Mesenchymal stem cell (in vitro differentiated cells and primary cell): ENCODE data around the gene AFF2.

Source experiments
- DNase-seq: peaks from one replicate; pipeline ENCODE4 v3.0.0-alpha.2; 2013
- H2AFZ ChIP-seq: one replicate; pipeline ENCODE4 v1.6.1; 2013; ENCODE audit warnings: low read depth, mild to moderate bottlenecking, control low read depth, inconsistent platforms, low read length, moderate library complexity
- H2AK5ac ChIP-seq: 2 replicates; pipeline ENCODE4 v1.6.1; 2013; ENCODE audit warnings: low read length, moderate library complexity, mild to moderate bottlenecking, inconsistent platforms; ENCODE audit not compliant: severe bottlenecking
- H2BK120ac ChIP-seq: one replicate; pipeline ENCODE4 v1.6.1; 2013; ENCODE audit warnings: low read depth, mild to moderate bottlenecking, inconsistent platforms, low read length, moderate library complexity
- H2BK12ac ChIP-seq, 2 experiments: one replicate each; pipeline ENCODE4 v1.6.1; 2013; ENCODE audit warnings: inconsistent platforms in 2 of 2, low read length in 2 of 2, mild to moderate bottlenecking in 2 of 2, moderate library complexity in 2 of 2, control low read depth in 1 of 2
- H2BK15ac ChIP-seq: one replicate; pipeline ENCODE4 v1.6.1; 2013; ENCODE audit warnings: mild to moderate bottlenecking, low read depth, inconsistent platforms; ENCODE audit not compliant: poor library complexity, severe bottlenecking
- H2BK5ac ChIP-seq: 2 replicates; pipeline ENCODE4 v1.6.1; 2013; ENCODE audit warnings: low read depth, mild to moderate bottlenecking, low read length, control low read depth, inconsistent platforms; ENCODE audit not compliant: poor library complexity, severe bottlenecking
- H3K14ac ChIP-seq, 2 experiments: one replicate each; pipeline ENCODE4 v1.6.1; 2013; ENCODE audit warnings: inconsistent platforms in 2 of 2, low read length in 2 of 2, control low read depth in 1 of 2, mild to moderate bottlenecking in 1 of 2, moderate library complexity in 1 of 2
- H3K18ac ChIP-seq, 2 experiments: one replicate each; pipeline ENCODE4 v1.6.1; 2013; ENCODE audit warnings: inconsistent platforms in 2 of 2, low read length in 2 of 2, control low read depth in 1 of 2, low read depth in 1 of 2, mild to moderate bottlenecking in 1 of 2
- H3K23ac ChIP-seq, 2 experiments: one replicate each; pipeline ENCODE4 v1.6.1; 2013; ENCODE audit warnings: inconsistent platforms in 2 of 2, low read length in 2 of 2, mild to moderate bottlenecking in 2 of 2, moderate library complexity in 2 of 2, control low read depth in 1 of 2
- H3K27ac ChIP-seq: 2 replicates; pipeline ENCODE4 v1.5.1; 2013; ENCODE audit warnings: mild to moderate bottlenecking, moderate library complexity, low read length, control low read depth, inconsistent platforms; ENCODE audit not compliant: poor library complexity, severe bottlenecking
- H3K27me3 ChIP-seq, 2 experiments: 2 replicates each; pipeline versions ENCODE4 v1.6.1 to v1.7.0; 2013; ENCODE audit warnings: low read length in 2 of 2, mild to moderate bottlenecking in 2 of 2, moderate library complexity in 2 of 2, control low read depth in 1 of 2, inconsistent platforms in 1 of 2; ENCODE audit not compliant: control insufficient read depth in 1 of 2, insufficient read depth in 1 of 2
- H3K36me3 ChIP-seq, 2 experiments: 2 replicates each; pipeline versions ENCODE4 v1.6.1 to v1.7.0; 2013; ENCODE audit warnings: low read length in 2 of 2, control low read depth in 1 of 2, inconsistent platforms in 1 of 2, low read depth in 1 of 2, mild to moderate bottlenecking in 1 of 2; ENCODE audit not compliant: insufficient read depth in 2 of 2, control insufficient read depth in 1 of 2
- H3K4ac ChIP-seq, 2 experiments: one replicate each; pipeline ENCODE4 v1.6.1; 2013; ENCODE audit warnings: inconsistent platforms in 2 of 2, low read length in 2 of 2, mild to moderate bottlenecking in 2 of 2, moderate library complexity in 2 of 2, control low read depth in 1 of 2, low read depth in 1 of 2
- H3K4me1 ChIP-seq: 2 replicates; pipeline ENCODE4 v1.6.1; 2013; ENCODE audit warnings: low read depth, low read length, control low read depth; ENCODE audit not compliant: control insufficient read depth, insufficient read depth
- H3K4me2 ChIP-seq: 2 replicates; pipeline ENCODE4 v1.6.1; 2013; ENCODE audit warnings: low read length, mild to moderate bottlenecking, inconsistent platforms; ENCODE audit not compliant: poor library complexity, severe bottlenecking
- H3K4me3 ChIP-seq, 2 experiments: 2 replicates each; pipeline versions ENCODE4 v1.5.1 to v1.7.0; 2013; ENCODE audit warnings: low read length in 2 of 2, mild to moderate bottlenecking in 2 of 2, control low read depth in 1 of 2, low read depth in 1 of 2; ENCODE audit not compliant: insufficient read depth in 1 of 2
- H3K79me1 ChIP-seq: replicated peaks from 2 replicates; pipeline ENCODE4 v1.6.1; 2013; ENCODE audit warnings: mild to moderate bottlenecking, control low read depth, low read length, inconsistent platforms; ENCODE audit not compliant: poor library complexity, severe bottlenecking
- H3K9ac ChIP-seq: 2 replicates; pipeline ENCODE4 v1.7.0; 2013; ENCODE audit warnings: mild to moderate bottlenecking, low read length, moderate library complexity
- H3K9me3 ChIP-seq: 2 replicates; pipeline ENCODE4 v1.7.0; 2013; ENCODE audit warnings: mild to moderate bottlenecking, low read length; ENCODE audit not compliant: control insufficient read depth
- H4K8ac ChIP-seq: one replicate; pipeline ENCODE4 v1.6.1; 2013; ENCODE audit warnings: inconsistent platforms, mild to moderate bottlenecking, low read length, moderate library complexity
- H4K91ac ChIP-seq: one replicate; pipeline ENCODE4 v1.6.1; 2013; ENCODE audit warnings: mild to moderate bottlenecking, low read length, inconsistent platforms
- WGBS: methylation state at CpG from one replicate; pipeline ENCODE4 v1.1.7; 2013; ENCODE audit warnings: mixed read lengths; 5-methylcytosine and 5-hydroxymethylcytosine counted together

AFF2 gene

GRCh38 chrX:148634591-148634990 lies 134.2 kb downstream of the AFF2 start:
- H3K27me3 ChIP-seq: no peaks in the 10 kb centered on the region
- H3K4me3 ChIP-seq: no peak overlapping the region
- no peak overlapping the region for H2BK12ac ChIP-seq
- no peak overlapping the region for H2BK120ac ChIP-seq
- H2BK5ac ChIP-seq: no peak overlapping the region
- no peak overlapping the region for H4K91ac ChIP-seq
- H3K9ac ChIP-seq: no peak overlapping the region
- no peak overlapping the region for H3K4me2 ChIP-seq
- H2BK15ac ChIP-seq: no peak overlapping the region
- DNase-seq: no peak
- H3K18ac ChIP-seq: no peak overlapping the region
- H3K9me3 ChIP-seq: no peaks in the 10 kb centered on the region
- no peak overlapping the region for H3K14ac ChIP-seq
- H2AFZ ChIP-seq: no peak overlapping the region
- no peaks in the 10 kb centered on the region for H3K79me1 ChIP-seq
- H3K23ac ChIP-seq: no peak overlapping the region
- H2AK5ac ChIP-seq: no peak overlapping the region
- WGBS: no CpG with 5 or more reads among the region's 1 CpG
- H3K4me1 ChIP-seq: no peaks in the 10 kb centered on the region
- no peaks in the 10 kb centered on the region for H3K36me3 ChIP-seq
- no peak overlapping the region for H3K4ac ChIP-seq
- no peak overlapping the region for H4K8ac ChIP-seq
- no peak overlapping the region for H3K27ac ChIP-seq

- no peak overlapping the region for H3K27ac ChIP-seq
- H4K91ac ChIP-seq: no peak overlapping the region
- no peaks in the 10 kb centered on the region for H3K9me3 ChIP-seq
- H3K14ac ChIP-seq: no peak overlapping the region
- no peak overlapping the region for H3K4me2 ChIP-seq
- no peaks in the 10 kb centered on the region for H3K4me1 ChIP-seq
- no peak overlapping the region for H2BK120ac ChIP-seq
- no peak overlapping the region for H2BK5ac ChIP-seq
- no peak overlapping the region for H3K9ac ChIP-seq
- no peaks in the 10 kb centered on the region for H3K36me3 ChIP-seq
- H2BK12ac ChIP-seq: no peak overlapping the region
- no peak overlapping the region for H2AFZ ChIP-seq
- no peak overlapping the region for H3K4ac ChIP-seq
- H3K79me1 ChIP-seq: no peaks in the 10 kb centered on the region
- H2AK5ac ChIP-seq: no peak overlapping the region
- no peaks in the 10 kb centered on the region for H3K27me3 ChIP-seq
- no peak overlapping the region for H3K18ac ChIP-seq
- H3K4me3 ChIP-seq: no peak overlapping the region
- no peak overlapping the region for H2BK15ac ChIP-seq
- DNase-seq: no peak
- H4K8ac ChIP-seq: no peak overlapping the region
- no peak overlapping the region for H3K23ac ChIP-seq
- WGBS: 71% methylated on average over 1 of the region's 3 CpGs
These were observed 143.0 kb downstream of the AFF2 start for GRCh38 chrX:148643460-148643859.

- H2BK12ac ChIP-seq: no peak overlapping the region
- no peak overlapping the region for H2AFZ ChIP-seq
- no peak overlapping the region for H4K8ac ChIP-seq
- H2BK15ac ChIP-seq: no peak overlapping the region
- H3K27me3 ChIP-seq: no peaks in the 10 kb centered on the region
- no peak overlapping the region for H3K9ac ChIP-seq
- H3K4ac ChIP-seq: no peak overlapping the region
- no peaks in the 10 kb centered on the region for H3K36me3 ChIP-seq
- H2AK5ac ChIP-seq: no peak overlapping the region
- no peaks in the 10 kb centered on the region for H3K9me3 ChIP-seq
- no peak overlapping the region for H3K4me2 ChIP-seq
- H2BK120ac ChIP-seq: no peak overlapping the region
- no peak overlapping the region for H3K14ac ChIP-seq
- H3K18ac ChIP-seq: no peak overlapping the region
- DNase-seq: no peak
- H3K79me1 ChIP-seq: no peaks in the 10 kb centered on the region
- WGBS: 83% methylated on average over 2 of the region's 4 CpGs
- no peak overlapping the region for H4K91ac ChIP-seq
- H3K23ac ChIP-seq: no peak overlapping the region
- H2BK5ac ChIP-seq: no peak overlapping the region
- H3K27ac ChIP-seq: no peak overlapping the region
- no peaks in the 10 kb centered on the region for H3K4me1 ChIP-seq
- no peak overlapping the region for H3K4me3 ChIP-seq
These were observed 147.2 kb downstream of the AFF2 start for GRCh38 chrX:148647651-148648050.

- H3K4me1 ChIP-seq: no peaks in the 10 kb centered on the region
- H3K36me3 ChIP-seq: no peaks in the 10 kb centered on the region
- no peak overlapping the region for H3K14ac ChIP-seq
- H3K9ac ChIP-seq: no peak overlapping the region
- no peak overlapping the region for H4K91ac ChIP-seq
- no peak overlapping the region for H3K23ac ChIP-seq
- H2BK5ac ChIP-seq: no peak overlapping the region
- no peaks in the 10 kb centered on the region for H3K9me3 ChIP-seq
- H3K79me1 ChIP-seq: no peaks in the 10 kb centered on the region
- no peak overlapping the region for H3K4me3 ChIP-seq
- H2BK15ac ChIP-seq: no peak overlapping the region
- no peak overlapping the region for H2AFZ ChIP-seq
- H3K4ac ChIP-seq: no peak overlapping the region
- H2BK12ac ChIP-seq: no peak overlapping the region
- no peak overlapping the region for H3K18ac ChIP-seq
- no peak overlapping the region for H4K8ac ChIP-seq
- DNase-seq: no peak
- 92% methylated on average over 4 of the region's 8 CpGs for WGBS
- H2AK5ac ChIP-seq: no peak overlapping the region
- H2BK120ac ChIP-seq: no peak overlapping the region
- no peak overlapping the region for H3K27ac ChIP-seq
- no peak overlapping the region for H3K4me2 ChIP-seq
- H3K27me3 ChIP-seq: no peaks in the 10 kb centered on the region
These were observed 148.9 kb downstream of the AFF2 start for GRCh38 chrX:148649145-148649795.
